SIG-M5 treated with dmso at 0.1 percent for 504 hours (cell line): ENCODE results near the gene VPS51.

Experiments used
- DNase-seq: peaks from one replicate; lab custom pipeline; 2025; ENCODE audit not compliant: unreplicated experiment; lab: John Stamatoyannopoulos, UW

Gene VPS51

DNA sequence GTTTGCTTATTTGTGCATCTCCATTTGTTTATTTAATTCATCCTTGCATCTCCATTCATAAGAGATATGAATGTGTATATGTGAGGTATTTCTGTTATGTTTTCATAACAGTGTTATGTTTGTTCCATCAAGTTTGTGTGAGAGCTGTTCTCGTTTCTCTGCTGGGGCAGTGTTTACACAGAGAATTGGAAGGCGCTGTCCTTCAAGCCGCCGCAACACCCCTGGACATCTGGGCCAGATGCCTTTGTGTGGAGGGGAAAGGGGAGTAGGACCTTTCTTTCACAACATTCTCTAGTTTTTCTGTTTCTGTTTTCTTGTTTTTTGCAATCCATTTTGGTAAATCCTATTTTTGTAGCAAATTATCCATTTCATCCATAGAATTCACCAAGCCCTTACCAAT is 8.6 kb downstream of the VPS51 start:
- no peak for DNase-seq

DNA sequence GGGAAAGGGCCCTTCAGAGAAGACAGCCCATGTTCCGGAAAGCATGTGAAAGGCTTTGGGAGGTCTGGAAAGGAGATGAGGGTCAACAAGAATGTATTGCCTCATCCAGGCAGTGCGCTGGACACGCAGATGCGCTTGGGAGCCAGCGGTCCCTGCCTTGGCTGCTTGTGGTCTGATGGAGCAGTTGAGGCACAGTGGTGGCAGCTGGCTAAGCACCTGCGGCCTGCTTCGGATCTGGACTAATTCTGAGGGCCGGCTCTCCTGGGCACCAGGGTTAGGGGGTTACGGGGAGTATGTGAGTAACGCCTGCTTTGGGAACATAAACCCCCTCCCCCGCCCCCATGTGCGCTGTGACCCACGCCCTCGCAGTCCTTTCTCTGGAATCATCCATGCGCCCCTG is 11.1 kb downstream of the VPS51 start:
- no peak for DNase-seq

DNA sequence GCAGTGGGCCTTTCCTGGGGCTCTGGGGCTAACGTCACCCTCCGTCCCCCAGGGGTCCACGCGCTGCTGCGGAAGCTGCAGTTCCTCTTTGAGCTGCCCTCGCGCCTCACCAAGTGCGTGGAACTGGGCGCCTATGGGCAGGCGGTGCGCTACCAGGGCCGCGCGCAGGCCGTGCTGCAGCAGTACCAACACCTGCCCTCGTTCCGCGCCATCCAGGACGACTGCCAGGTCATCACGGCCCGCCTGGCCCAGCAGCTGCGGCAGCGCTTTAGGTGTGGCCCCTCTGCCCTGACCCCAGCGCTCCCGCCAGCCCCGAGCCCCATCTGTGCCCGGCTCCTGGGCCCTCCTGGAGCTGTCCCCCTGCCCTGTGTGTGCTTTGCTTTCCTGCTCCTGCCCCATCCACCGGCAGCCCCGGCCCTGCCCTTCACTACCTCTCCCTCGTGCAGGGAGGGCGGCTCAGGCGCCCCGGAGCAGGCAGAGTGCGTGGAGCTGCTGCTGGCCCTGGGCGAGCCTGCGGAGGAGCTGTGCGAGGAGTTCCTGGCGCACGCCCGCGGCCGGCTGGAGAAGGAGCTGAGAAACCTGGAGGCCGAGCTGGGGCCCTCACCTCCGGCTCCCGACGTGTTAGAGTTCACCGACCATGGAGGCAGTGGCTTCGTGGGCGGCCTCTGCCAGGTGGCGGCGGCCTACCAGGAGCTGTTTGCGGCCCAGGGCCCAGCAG is 11.9 kb downstream of the VPS51 start:
- no peak for DNase-seq

DNA sequence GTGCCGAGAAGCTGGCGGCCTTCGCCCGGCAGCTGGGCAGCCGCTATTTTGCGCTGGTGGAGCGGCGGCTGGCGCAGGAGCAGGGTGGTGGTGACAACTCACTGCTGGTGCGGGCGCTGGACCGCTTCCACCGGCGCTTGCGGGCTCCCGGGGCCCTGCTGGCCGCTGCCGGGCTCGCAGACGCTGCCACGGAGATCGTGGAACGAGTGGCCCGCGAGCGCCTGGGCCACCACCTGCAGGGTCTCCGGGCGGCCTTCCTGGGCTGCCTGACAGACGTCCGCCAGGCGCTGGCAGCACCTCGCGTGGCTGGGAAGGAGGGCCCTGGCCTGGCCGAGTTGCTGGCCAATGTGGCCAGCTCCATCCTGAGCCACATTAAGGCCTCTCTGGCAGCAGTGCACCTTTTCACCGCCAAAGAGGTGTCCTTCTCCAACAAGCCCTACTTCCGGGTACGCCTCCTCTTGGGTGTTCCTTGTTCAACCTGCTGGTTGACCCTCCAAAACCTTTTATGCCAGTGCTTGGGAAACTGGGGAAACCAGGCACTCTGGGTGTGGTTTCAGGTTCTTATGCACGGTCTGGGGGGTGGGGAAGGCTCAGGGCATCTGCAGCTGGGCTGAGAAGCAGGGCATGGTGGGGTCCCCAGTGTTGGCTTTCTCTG is 12.6 kb downstream of the VPS51 start:
- peak; percentile 37 for DNase-seq

DNA sequence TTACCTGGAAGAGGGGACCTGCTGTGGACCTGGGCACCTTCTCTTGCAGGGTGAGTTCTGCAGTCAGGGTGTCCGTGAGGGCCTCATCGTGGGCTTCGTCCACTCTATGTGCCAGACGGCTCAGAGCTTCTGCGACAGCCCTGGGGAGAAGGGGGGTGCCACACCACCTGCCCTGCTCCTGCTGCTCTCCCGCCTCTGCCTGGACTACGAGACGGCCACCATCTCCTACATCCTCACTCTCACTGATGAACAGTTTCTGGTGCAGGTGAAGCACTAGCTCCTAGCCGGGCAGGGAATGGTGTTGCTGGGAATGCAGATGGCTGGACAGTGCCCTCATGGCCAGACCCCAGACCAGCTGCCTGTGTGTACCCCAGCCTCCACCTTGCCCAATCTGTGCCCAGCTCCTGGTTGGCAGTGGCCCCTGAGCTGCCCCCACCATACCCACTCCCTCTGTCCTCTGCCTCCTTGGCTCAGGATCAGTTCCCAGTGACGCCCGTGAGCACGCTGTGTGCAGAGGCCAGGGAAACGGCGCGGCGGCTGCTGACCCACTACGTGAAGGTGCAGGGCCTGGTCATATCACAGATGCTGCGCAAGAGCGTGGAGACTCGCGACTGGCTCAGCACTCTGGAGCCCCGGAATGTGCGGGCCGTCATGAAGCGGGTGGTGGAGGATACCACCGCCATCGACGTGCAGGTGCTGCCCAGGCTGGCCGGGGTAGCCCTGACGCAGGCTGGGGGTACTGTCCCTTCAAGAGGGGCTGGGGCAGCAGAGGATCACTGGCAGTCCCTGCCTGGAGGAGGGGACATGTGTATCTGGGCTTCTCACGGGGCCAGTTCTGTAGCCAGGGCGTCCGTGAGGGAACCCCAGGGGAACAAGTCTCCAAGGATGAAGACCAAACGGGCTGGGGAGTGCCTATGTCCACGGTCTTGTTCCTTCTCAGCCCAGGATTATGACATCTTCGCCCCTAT is 13.5 kb downstream of the VPS51 start:
- DNase-seq, result no peak

DNA sequence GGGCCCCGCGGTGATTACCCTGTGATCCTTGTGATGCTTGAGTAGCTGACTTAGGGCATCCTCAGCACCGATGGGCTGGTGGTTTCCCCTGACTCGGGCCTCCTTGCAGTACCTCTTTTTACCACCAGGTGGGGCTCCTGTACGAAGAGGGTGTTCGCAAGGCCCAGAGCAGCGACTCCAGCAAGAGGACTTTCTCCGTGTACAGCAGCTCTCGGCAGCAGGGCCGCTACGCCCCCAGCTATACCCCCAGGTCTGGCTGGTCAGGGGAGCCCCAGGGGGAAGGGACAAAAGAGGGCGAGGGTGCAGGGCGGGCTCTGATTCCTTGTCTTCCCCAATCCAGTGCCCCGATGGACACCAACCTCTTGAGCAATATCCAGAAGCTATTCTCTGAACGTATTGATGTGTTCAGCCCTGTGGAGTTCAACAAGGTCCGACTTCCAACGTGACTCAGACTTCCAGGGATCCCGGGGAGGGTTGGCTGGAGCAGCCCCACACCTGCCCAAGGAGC is 14.4 kb downstream of the VPS51 start:
- DNase-seq, result peak; percentile 82

DNA sequence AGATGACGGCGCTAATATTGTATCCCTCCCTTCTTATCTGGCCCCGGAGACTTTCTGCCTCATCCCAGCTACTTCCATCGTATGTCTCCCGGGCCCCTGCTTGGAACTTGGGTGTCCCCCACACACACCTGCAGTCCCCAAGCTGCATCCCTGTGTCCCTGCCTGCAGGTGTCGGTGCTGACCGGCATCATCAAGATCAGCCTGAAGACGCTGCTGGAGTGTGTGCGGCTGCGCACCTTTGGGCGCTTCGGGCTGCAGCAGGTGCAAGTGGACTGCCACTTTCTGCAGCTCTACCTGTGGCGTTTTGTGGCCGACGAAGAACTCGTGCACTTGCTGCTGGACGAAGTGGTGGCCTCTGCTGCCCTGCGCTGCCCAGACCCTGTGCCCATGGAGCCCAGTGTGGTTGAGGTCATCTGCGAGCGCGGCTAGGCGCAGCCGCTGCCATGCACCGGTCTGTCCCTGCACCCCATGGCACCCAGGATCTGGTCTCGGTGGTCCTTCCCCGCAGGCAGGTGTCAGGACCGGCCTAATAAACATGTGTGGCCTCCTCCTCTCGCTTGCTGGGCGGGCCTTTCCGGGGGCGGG is 15.2 kb downstream of the VPS51 start:
- no peak for DNase-seq

DNA sequence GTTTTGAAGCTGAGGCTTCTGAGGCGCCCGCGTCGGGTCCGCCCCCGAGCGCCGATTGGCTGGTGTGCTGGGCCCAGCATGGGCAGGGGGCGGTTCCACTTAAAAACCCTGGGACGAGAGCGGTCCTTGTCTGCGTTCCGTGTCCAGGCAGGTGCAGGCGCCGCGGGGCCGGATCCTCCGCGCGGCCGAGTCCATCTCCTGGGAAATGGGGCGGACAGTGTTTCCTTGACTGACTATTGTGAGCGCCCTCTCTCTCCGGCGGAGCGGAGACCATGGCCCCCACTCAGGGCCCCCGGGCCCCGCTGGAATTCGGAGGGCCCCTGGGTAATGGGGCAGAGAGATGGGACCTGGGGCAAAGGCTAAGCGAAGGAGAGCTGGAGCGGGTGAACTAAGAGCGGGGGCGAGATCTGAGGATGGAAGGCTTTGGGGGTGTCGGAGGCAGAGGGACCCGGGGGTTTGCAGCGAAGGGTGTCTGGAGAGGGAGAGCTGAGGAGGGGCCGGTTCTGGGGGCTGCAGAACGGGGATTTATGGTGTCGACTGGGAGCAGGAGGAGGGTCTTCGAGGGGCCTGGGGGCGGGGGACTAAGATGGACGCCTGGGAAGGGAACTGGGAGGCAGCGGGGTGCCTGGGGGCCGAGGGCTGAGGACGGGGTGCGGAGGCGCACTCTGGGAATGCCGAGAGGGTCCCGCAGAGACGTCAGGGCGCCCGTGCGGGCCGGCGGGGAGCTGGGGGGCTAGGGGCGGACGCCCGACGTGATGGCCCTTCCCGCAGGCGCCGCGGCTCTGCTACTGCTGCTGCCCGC is 15.9 kb downstream of the VPS51 start, which contains the start of gene TM7SF2:
Gene TM7SF2 (plus strand): TSS at position 129 of the 802 bp plus-strand sequence. CDS start 144 bp downstream, at position 273.
- DNase-seq, result peak; percentile 86

DNA sequence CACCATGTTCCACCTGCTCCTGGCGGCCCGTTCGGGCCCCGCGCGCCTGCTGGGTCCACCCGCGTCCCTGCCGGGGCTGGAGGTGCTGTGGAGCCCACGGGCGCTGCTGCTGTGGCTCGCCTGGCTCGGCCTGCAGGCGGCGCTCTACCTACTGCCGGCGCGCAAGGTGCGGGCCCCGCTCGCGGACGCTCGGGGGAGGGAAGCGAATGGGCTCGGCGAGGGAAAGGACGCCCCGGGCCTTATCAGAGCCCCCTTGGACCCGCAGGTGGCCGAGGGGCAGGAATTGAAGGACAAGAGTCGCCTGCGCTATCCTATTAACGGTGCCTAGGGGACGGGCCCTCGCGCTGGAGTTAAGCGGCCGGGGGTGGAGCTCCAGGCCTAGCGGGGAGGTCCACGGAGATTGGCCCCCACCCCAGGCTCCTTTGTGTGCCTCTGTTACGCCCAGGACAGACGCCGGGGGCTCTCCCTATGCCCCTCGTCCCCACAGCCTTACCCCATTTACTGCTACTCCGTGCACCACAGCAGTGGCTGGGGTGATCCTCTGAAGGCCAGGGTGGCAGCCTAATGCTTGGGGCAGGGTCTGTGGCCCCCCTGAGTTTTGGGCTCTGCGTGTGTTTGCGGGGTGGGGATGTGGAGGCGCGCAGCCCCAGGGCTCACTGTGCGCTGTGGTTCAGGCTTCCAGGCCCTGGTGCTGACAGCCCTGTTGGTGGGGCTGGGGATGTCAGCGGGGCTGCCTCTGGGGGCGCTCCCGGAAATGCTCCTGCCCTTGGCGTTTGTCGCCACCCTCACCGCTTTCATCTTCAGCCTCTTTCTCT is 16.7 kb downstream of the VPS51 start:
- DNase-seq, result peak; percentile 59

DNA sequence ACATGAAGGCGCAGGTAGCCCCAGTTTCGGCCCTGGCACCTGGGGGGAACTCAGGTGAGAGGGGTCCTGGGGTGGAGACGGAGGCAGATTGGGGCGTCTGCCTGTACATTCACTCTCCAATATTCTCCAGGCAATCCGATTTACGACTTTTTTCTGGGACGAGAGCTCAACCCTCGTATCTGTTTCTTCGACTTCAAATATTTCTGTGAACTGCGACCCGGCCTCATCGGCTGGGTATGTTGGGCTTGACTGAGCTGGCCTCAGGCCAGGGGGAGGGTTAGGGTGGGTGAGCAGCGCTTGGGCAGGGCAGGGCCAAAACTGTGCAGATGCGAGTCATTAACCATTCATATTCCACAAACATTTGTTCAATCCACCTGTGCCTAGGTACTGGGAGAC is 17.3 kb downstream of the VPS51 start:
- no peak for DNase-seq

DNA sequence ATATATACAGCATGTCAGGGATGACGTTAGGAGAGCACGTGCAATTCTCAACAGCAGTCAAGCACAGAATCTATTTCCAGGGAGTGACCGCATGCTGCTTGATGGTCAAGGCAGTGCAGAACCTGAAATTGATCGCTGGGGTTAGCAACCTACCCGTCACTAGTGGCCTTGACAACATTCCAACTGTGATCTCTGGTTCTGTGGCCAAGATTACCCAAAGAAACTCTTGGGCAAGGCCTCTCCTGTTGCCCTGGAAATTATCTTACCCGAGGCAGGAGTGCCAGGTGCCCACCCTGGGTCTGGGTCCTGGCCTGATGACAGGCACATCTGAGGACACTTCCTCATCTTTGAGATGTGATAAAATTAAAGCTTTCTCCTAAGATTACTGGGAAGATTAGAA is 17.8 kb downstream of the VPS51 start:
- DNase-seq, result no peak

DNA sequence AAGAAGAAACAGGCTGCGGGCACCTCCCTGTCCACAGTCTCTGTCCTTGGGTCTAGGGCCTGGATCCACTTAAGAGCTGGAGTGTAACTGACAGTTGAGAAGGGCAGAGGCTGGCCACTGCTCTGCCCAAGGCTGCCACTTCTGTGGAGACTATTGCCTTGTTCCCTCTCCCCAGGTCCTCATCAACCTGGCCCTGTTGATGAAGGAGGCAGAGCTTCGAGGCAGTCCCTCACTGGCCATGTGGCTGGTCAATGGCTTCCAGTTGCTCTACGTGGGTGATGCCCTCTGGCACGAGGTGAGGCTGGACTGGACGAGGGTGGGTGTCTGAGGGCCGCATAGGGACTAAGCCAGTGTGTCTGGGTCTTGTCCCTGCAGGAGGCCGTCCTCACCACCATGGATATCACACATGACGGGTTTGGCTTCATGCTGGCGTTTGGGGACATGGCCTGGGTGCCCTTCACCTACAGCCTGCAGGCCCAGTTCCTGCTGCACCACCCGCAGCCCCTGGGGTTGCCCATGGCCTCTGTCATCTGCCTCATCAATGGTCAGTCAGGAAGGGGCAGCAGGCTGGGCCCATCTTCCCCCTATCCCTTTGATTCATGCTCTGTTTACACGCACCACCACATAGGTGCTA is 18.6 kb downstream of the VPS51 start:
- DNase-seq, result no peak

DNA sequence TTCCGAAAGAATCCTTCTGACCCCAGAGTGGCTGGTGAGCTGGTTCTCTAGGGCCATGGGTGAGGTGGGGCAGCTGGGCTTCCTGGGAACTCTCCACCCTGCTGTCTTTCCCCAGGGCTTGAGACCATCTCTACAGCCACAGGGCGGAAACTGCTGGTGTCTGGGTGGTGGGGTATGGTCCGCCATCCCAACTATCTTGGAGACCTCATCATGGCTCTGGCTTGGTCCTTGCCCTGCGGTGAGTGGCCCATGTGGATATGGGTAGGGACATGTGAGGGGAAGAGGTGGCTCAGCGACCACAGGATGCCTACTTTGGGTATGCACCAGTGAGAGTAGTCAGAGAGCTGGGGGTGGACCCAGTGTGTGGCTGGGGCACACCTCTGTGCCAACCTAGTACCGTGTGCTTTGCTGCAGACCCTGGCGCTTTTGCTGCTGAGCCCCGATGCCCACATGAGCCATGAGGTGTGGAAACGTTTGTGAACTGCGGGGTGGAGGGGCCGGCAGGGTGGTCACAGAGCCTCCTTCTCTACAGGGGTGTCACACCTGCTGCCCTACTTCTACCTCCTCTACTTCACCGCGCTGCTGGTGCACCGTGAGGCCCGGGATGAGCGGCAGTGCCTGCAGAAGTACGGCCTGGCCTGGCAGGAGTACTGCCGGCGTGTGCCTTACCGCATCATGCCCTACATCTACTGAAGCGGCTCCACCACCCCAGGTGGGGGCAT is 19.5 kb downstream of the VPS51 start:
- no peak for DNase-seq

DNA sequence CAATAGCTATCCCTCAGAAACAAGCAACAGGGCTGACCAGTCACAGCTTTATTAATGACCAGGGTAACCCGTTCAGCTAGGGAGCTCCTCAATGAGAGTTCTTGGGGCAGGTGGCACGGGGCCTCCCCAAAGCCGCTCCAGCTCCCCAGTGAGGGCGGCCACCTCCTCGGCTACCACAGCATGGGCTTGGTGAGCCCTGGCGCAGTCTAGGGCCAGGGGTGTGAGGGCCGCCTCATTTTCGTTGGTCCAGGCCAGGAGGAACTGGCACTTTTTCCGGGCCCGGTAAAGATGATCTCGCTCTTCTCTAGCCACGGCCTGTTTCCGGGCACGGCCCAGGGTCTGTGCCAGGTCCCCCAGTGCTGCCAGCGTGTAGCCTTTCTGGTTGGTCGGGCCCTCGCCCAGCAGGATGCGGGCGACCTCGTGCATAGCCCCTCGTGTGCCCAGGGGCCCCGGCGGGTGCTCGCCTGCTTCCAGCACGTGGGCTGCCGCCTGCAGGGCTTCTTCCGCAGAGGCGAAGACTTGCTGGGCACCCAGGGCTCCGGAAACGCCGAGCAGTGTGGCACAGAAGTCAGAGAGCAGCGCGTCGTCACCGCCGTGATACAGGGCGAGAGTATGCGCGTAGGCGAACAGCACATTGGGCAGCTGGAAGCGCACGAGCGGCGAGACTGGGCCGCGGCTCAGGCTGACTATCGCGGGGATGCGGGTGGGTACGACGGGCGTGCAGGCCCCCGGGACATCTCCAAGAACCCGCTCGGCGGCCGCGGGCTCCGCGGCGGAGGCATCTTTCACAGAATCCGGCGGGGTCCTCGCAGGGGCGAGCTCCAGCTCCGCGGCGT is 20.6 kb downstream of the VPS51 start:
- DNase-seq, result no peak

DNA sequence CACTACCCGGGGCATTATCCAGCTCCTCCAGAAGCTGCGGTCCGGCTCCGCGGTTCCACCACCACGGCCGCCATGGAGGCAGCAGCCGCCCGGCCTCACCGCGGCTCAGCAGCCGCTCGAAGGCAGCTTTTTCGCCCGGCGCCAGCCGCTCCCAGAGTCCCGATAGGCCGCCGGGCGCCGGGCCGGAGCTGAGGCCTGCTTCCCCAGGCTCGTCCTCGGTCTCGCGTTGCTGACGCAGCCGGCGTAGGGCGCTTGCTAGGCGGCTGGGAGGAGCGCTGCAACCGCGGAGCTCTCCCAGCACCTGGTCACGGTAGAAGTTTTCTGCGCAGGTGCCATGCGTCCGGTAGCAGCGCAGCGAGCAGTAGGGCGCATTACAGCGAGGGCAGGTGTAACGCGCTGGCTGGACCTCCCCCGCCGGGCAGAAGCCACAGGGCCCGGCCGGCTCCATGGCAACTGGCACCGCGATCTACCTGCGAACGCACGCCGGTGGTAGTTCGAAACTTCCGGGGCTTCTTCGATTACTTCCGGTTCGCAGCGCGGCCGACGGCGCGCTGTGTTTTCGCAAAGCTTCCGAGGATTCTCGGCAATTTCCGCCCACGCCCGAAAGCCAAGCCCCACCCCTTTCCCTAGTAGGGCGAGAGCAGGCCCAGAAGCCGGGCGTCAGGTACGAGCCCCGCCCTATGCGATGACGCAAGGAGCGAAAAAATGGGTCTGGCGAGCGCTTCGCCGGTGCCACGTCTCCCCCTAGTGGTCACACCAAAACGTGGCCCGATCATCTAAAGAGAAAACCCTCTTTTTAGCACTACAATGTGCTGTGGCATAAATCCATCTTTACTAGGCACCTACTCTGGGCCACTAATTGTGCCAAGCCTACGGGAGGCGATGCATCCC is 21.4 kb downstream of the VPS51 start, which contains the start of gene ZNHIT2:
Gene ZNHIT2 (minus strand): TSS at position 496 of the 891 bp plus-strand sequence. CDS start 48 bp downstream, at position 448.
- DNase-seq, result peak; percentile 95
